HepG2 (cell line): ENCODE results near the gene SH2B2. TPM values are rescaled to one million over a fixed set of nuclear protein-coding genes. Genes with fewer than 3 reads are reported as not detected.

Experiments used
- ATAC-seq: fragments of 200-7000 bp; cut with Tn5 transposase; 3 replicates; pipeline ENCODE4 v1.9.1; 2020; ENCODE audit warnings: mild to moderate bottlenecking, moderate library complexity
- BruUV-seq: library from RNA; stranded (reverse); fragments of 400-500 nt; replicated peaks from 2 replicates; lab custom pipeline; 2021; lab: Mats Ljungman, UMichigan
- CTCF ChIA-PET: fragments of 300-600 bp; formaldehyde crosslinking; extraction: SDS; loops from one replicate; lab custom pipeline; 2021; ENCODE audit warnings: low total read pairs, inconsistent platforms, low intra/inter-chr PET ratio; lab: Yijun Ruan, JAX
- POLR2A ChIA-PET: fragments of 350-600 bp; sonication (Branson Sonifier 250); formaldehyde crosslinking; loops from one replicate; lab custom pipeline; 2020; ENCODE audit warnings: antibody characterized with exemption, inconsistent platforms; lab: Yijun Ruan, JAX
- DNase-seq: peaks from one replicate; pipeline ENCODE4 v3.0.0-alpha.2; 2015; ENCODE audit warnings: low spot score
- FAIRE-seq: peaks from 3 replicates; lab custom pipeline; 2011; peaks lifted over from hg19 to GRCh38; lab: Jason Lieb, UNC
- H2AFZ ChIP-seq: one replicate; pipeline ENCODE4 v1.6.1; 2011; ENCODE audit warnings: low read length, inconsistent platforms
- H3K27ac ChIP-seq: fragments of 300-600 bp; 3 replicates; pipeline ENCODE4 v1.8.0; 2011; ENCODE audit warnings: mixed run types, mild to moderate bottlenecking, mixed read lengths, low read length, inconsistent platforms; ENCODE audit not compliant: insufficient read depth; ENCODE audit errors: extremely low read length
- H3K27me3 ChIP-seq, 2 experiments: fragments of 200-600 bp in 1 of 2; 2 replicates in 1 of 2; 3 replicates in 1 of 2; pipeline versions ENCODE4 v1.6.0 to v1.8.0; 2011; ENCODE audit warnings: low read length in 2 of 2, mild to moderate bottlenecking in 2 of 2, moderate library complexity in 2 of 2, inconsistent platforms in 1 of 2; ENCODE audit not compliant: insufficient read depth in 2 of 2, control insufficient read depth in 1 of 2
- H3K36me3 ChIP-seq, 2 experiments: fragments of 200-600 bp in 1 of 2; replicated peaks in 1 of 2; 2 replicates in 1 of 2; 3 replicates in 1 of 2; pipeline versions ENCODE4 v1.5.1 to v1.8.0; 2011; ENCODE audit warnings: low read length in 2 of 2, inconsistent platforms in 1 of 2; ENCODE audit not compliant: insufficient read depth in 2 of 2, control insufficient read depth in 1 of 2
- H3K4me1 ChIP-seq: 2 replicates; pipeline ENCODE4 v1.5.1; 2012; ENCODE audit warnings: low read length, inconsistent platforms; ENCODE audit not compliant: insufficient read depth
- H3K4me2 ChIP-seq: 2 replicates; pipeline ENCODE4 v1.6.0; 2011; ENCODE audit warnings: low read depth, low read length, inconsistent platforms
- H3K4me3 ChIP-seq, 3 experiments: fragments of 200-600 bp in 1 of 3; sonication (generic), shearing (Covaris generic) in 1 of 3; replicated peaks in 1 of 3; 2 replicates each; pipeline ENCODE4 v1.5.1; 2011 to 2016; ENCODE audit warnings: low read length in 3 of 3, inconsistent platforms in 2 of 3, low read depth in 2 of 3, mild to moderate bottlenecking in 2 of 3, control low read depth in 1 of 3, mixed read lengths in 1 of 3; ENCODE audit not compliant: insufficient read depth in 1 of 3
- H3K79me2 ChIP-seq: one replicate; pipeline ENCODE4 v1.6.1; 2011; ENCODE audit warnings: low read length, inconsistent platforms; ENCODE audit not compliant: insufficient read depth
- H3K9ac ChIP-seq: 2 replicates; pipeline ENCODE4 v1.6.0; 2011; ENCODE audit warnings: mild to moderate bottlenecking, low read depth, low read length, inconsistent platforms; ENCODE audit not compliant: insufficient read depth
- H3K9me3 ChIP-seq: 2 replicates; pipeline ENCODE4 v1.5.1; 2012; ENCODE audit warnings: mild to moderate bottlenecking, low read length
- H4K20me1 ChIP-seq: 2 replicates; pipeline ENCODE4 v1.6.0; 2011; ENCODE audit warnings: inconsistent platforms, mild to moderate bottlenecking, low read length, moderate library complexity; ENCODE audit not compliant: insufficient read depth
- ARNT ChIP-seq: fragments of 450-650 bp; IDR thresholded peaks from 2 replicates; pipeline ENCODE4 v1.6.1; 2017
- CTCF ChIP-seq: sonication (generic); formaldehyde crosslinking; IDR thresholded peaks from 2 replicates; pipeline ENCODE4 v1.5.0; 2020; ENCODE audit warnings: mild to moderate bottlenecking, missing genetic modification reagents, moderate library complexity
- EP300 ChIP-seq, 3 experiments: sonication (generic) in 1 of 3; formaldehyde crosslinking in 1 of 3; IDR thresholded peaks; 2 replicates each; pipeline versions ENCODE4 v1.5.1 to v1.6.1; 2011 to 2020; ENCODE audit warnings: low read depth in 2 of 3, low read length in 2 of 3, borderline replicate concordance in 1 of 3, improper control_type of control experiment in 1 of 3, mild to moderate bottlenecking in 1 of 3, missing genetic modification reagents in 1 of 3, moderate library complexity in 1 of 3
- IRX3 ChIP-seq: sonication (generic); formaldehyde crosslinking; IDR thresholded peaks from 2 replicates; pipeline ENCODE4 v1.8.1; 2023; ENCODE audit warnings: mild to moderate bottlenecking, low read depth, missing genetic modification reagents, borderline replicate concordance
- MIER2 ChIP-seq: IDR thresholded peaks from 2 replicates; pipeline ENCODE4 v1.6.1; 2016; ENCODE audit warnings: missing biosample characterization, missing genetic modification reagents
- MZF1 ChIP-seq: sonication (generic); formaldehyde crosslinking; IDR thresholded peaks from 2 replicates; pipeline ENCODE4 v1.8.1; 2023; ENCODE audit warnings: mild to moderate bottlenecking, missing genetic modification reagents, borderline replicate concordance
- NFE2L2 ChIP-seq: fragments of 150-350 bp; IDR thresholded peaks from 2 replicates; pipeline ENCODE4 v1.6.1; 2014; ENCODE audit warnings: low read length
- NFKBIZ ChIP-seq: IDR thresholded peaks from 2 replicates; pipeline ENCODE4 v1.6.1; 2018; ENCODE audit warnings: missing genetic modification reagents, missing compliant biosample characterization
- SMAD3 ChIP-seq: sonication (generic); formaldehyde crosslinking; IDR thresholded peaks from 2 replicates; pipeline ENCODE4 v1.4.0; 2020; ENCODE audit warnings: missing genetic modification reagents
- SMYD3 ChIP-seq: sonication (generic); formaldehyde crosslinking; IDR thresholded peaks from 2 replicates; pipeline ENCODE4 v1.8.1; 2023; ENCODE audit warnings: mild to moderate bottlenecking, missing genetic modification reagents
- TCF7 ChIP-seq: sonication (generic); IDR thresholded peaks from 2 replicates; pipeline ENCODE4 v1.6.1; 2016; ENCODE audit warnings: antibody characterized with exemption, low read depth
- ZBTB8A ChIP-seq: sonication (generic); formaldehyde crosslinking; IDR thresholded peaks from 2 replicates; pipeline ENCODE4 v1.4.0; 2020; ENCODE audit warnings: mild to moderate bottlenecking, low read depth, missing genetic modification reagents, borderline replicate concordance
- ZMYM3 ChIP-seq: sonication (generic); formaldehyde crosslinking; IDR thresholded peaks from 2 replicates; pipeline ENCODE4 v1.5.1; 2020; ENCODE audit warnings: mild to moderate bottlenecking, missing genetic modification reagents
- ZNF614 ChIP-seq: IDR thresholded peaks from 2 replicates; pipeline ENCODE4 v1.6.1; 2018; ENCODE audit warnings: missing biosample characterization, missing genetic modification reagents, inconsistent platforms, borderline replicate concordance
- WGBS: methylation state at CpG from one replicate; pipeline ENCODE4 v1.1.6; 2017; ENCODE audit warnings: low lambda C conversion rate; 5-methylcytosine and 5-hydroxymethylcytosine counted together
- in situ Hi-C: cut with HindIII; loops from 2 replicates; pipeline ENCODE4 v1.10.0; 2017; ENCODE audit warnings: low pct_unique_long_range_greater_than_20kb; ENCODE audit not compliant: extremely low pct_ligation_motif_present
- intact Hi-C: fragments of 100-400 bp; cut with micrococcal nuclease; formaldehyde crosslinking; loops from one replicate; pipeline ENCODE4 v1.10.0; 2022; ENCODE audit not compliant: unreplicated experiment
- polyA plus RNA-seq, 8 experiments: library from polyadenylated mRNA; depleted of rRNA in 3 of 8; stranded (reverse) in 7 of 8; unstranded in 1 of 8; fragments of >200 nt; fragmentation: Illumina TruSeq in 4 of 8; extraction: Trizol in 4 of 8; gene quantifications; 2 replicates each; pipeline versions ENCODE4 v1.2.1 to v1.2.3, GENCODE V29; 2011 to 2016; ENCODE audit warnings: low read depth in 4 of 8, missing spikeins in 1 of 8, mixed read lengths in 1 of 8; ENCODE audit not compliant: insufficient read depth in 1 of 8
- total RNA-seq, 5 experiments: library from RNA; depleted of rRNA; stranded (reverse); fragments of >200 nt; fragmentation: Illumina TruSeq; extraction: Trizol; gene quantifications; 2 replicates each; pipeline ENCODE4 v1.2.3, GENCODE V29; 2016; ENCODE audit warnings: low read depth in 1 of 5
- TF ChIP-seq, protein P1 (sequence below): sonication (generic); IDR thresholded peaks from 2 replicates; pipeline ENCODE4 v1.6.1; 2016; ENCODE audit warnings: low read depth, borderline replicate concordance

Gene SH2B2
- total and polyA plus RNA-seq, 2 of the 13 experiments (the other 11 are each of a cell fraction or from before 2014, with no cell fraction given), result 0.46 to 1.3 TPM

DNA sequence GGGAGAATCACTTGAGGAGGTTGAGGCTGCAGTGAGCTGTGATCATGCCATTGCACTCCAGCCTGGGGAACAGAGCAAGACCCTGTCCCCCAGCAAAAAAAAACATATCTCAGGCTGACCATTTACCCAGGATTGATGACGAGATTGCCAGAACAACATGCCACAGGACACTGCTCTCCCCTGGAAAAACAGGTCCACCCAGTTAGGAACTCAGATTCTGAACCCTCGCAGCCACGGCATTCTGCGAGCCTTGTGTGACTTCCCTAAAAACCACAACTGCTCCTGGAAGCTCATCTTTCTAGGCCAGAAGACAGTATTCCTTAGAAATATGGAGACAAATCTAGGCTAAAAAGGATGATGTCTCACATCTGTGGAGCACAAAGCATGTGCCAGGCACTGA, 42.1 kb upstream of the SH2B2 start:
- POLR2A ChIA-PET, result no interaction called here
- 100% methylated on average over 1 of the region's 4 CpGs for WGBS
- H3K9me3 ChIP-seq, result no peaks in the 10 kb centered on the region
- intact Hi-C loops (no loop called here), in situ Hi-C loops (no loop called here)
- no peaks in the 10 kb centered on the region; the same call in 1 of the 2 replicates for H3K4me1 ChIP-seq
- H4K20me1 ChIP-seq, result no peaks in the 10 kb centered on the region
- FAIRE-seq (no peak), DNase-seq (no peak), ATAC-seq (no peak)
- BruUV-seq, result no TSS peak
- CTCF ChIA-PET, result no interaction called here
- H3K27ac ChIP-seq, result no peak overlapping the region
- H3K79me2 ChIP-seq, result no peaks in the 10 kb centered on the region
- no peaks in the 10 kb centered on the region for H3K27me3 ChIP-seq
- TF ChIP-seq, protein P1, sequence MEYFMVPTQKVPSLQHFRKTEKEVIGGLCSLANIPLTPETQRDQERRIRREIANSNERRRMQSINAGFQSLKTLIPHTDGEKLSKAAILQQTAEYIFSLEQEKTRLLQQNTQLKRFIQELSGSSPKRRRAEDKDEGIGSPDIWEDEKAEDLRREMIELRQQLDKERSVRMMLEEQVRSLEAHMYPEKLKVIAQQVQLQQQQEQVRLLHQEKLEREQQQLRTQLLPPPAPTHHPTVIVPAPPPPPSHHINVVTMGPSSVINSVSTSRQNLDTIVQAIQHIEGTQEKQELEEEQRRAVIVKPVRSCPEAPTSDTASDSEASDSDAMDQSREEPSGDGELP, result no peak
- TF ChIP-seq MZF1 (CRISPR knock-in tag) (no peak), ARNT (no peak), ZBTB8A (CRISPR knock-in tag) (no peak)
- no peak overlapping the region for H3K4me3 ChIP-seq
- H3K36me3 ChIP-seq, result peaks cover 9 to 36% of the 10 kb centered on the region in 2 experiments; a peak in 4 of 5 replicates
- no peak overlapping the region for H3K4me2 ChIP-seq
- H3K9ac ChIP-seq, result no peak overlapping the region
- no peak overlapping the region for H2AFZ ChIP-seq

DNA sequence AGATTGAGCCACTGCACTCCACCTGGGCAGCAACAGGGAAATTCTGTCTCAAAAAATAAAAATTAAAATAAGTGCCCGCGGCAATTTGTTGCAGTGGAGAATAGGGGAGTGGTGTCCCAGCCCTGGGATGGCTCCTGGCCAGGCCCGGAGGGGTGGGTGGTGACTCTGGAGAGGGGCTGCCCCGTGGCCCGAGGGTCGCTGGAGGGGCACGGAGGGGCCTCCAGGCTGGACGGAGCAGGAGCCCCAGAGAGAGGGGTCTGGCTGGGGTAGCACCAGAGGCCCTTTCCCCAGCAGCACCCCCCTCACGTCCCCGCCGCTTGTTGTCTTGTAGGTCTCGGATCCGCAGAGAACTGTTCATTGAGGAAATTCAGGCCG, 38.6 kb upstream of the SH2B2 start:
- Histone ChIP-seq H3K27me3 (no peaks in the 10 kb centered on the region), H3K9me3 (no peaks in the 10 kb centered on the region), H3K9ac (no peak overlapping the region), H3K4me1 (peaks cover 10% of the 10 kb centered on the region), H2AFZ (no peak overlapping the region), H4K20me1 (no peaks in the 10 kb centered on the region), H3K36me3 (peaks cover 3 to 33% of the 10 kb centered on the region in 2 experiments; a peak in 4 of 5 replicates), H3K27ac (no peak overlapping the region), H3K4me2 (no peak overlapping the region), H3K4me3 (no peak overlapping the region), H3K79me2 (no peaks in the 10 kb centered on the region)
- ATAC-seq, result no peak
- no peak for DNase-seq
- FAIRE-seq, result no peak
- intact Hi-C loops (no loop called here), in situ Hi-C loops (no loop called here)
- CTCF ChIA-PET, result no interaction called here
- 95% methylated on average over 9 of the region's 14 CpGs for WGBS
- POLR2A ChIA-PET, result no interaction called here
- no TSS peak for BruUV-seq
- TF ChIP-seq SMAD3 (CRISPR knock-in tag) (no peak), EP300 (IDR thresholded peaks at IDR 0.05; ENCODE audit: low read depth in 2 of 2, low read length in 2 of 2) (no peak), EP300 (CRISPR knock-in tag; IDR thresholded peaks at IDR 0.05; ENCODE audit: borderline replicate concordance) (no peak), ZMYM3 (CRISPR knock-in tag) (no peak), CTCF (CRISPR knock-in tag) (no peak), TCF7 (no peak), SMYD3 (no peak), NFKBIZ (CRISPR knock-in tag) (no peak), ZNF614 (CRISPR knock-in tag) (no peak), IRX3 (CRISPR knock-in tag) (no peak), MIER2 (CRISPR knock-in tag) (no peak), NFE2L2 (no peak)
